Measurements from ENCODE around the gene NCSTN.

NCSTN gene

DNA sequence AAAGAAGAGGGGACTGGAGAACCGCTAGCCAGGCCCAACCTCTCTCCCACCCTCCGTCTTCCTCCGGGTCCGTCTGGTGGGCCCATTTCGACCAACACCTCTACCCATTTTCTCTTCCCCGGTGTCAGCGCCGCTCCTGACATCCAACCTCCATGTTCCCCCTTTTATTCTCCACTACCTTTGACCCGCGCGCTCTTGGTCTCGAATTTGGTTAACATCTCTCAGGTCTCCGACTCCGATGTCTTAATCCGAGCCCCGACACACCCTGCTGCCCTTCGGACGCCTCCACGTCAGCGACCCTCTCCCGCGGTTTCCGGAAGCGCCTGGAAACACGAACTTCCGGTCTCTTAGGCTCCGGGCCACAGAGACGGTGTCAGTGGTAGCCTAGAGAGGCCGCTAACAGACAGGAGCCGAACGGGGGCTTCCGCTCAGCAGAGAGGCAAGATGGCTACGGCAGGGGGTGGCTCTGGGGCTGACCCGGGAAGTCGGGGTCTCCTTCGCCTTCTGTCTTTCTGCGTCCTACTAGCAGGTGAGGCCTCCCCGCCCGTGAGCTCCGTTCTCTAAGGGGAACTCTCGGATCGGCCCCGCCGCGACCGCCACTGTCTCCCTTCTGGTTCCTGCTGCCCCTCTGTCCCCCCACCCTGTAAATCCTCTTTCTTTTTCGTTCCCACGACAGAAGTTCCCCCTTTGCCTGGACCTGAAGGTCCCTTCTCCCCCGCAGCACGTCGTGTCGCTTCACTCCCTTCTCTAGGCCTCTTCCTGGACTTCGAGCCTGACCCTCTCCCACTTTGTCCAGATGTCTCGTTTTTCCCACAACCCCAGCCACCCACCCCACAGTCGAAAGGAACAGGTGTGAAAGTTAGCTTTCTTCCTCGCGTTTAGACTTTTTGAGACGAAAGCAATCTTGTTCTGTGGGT is at the start of gene NCSTN, which contains the start of gene COPA:
Gene NCSTN (plus strand): TSS at position 431 of the 917 bp plus-strand sequence. CDS start 14 bp downstream, at position 445.
Gene COPA (minus strand): TSS at position 298 of the 917 bp plus-strand sequence. CDS start 80 bp downstream, at position 218.
- peak; percentile 96 to 98 for DNase-seq

DNA sequence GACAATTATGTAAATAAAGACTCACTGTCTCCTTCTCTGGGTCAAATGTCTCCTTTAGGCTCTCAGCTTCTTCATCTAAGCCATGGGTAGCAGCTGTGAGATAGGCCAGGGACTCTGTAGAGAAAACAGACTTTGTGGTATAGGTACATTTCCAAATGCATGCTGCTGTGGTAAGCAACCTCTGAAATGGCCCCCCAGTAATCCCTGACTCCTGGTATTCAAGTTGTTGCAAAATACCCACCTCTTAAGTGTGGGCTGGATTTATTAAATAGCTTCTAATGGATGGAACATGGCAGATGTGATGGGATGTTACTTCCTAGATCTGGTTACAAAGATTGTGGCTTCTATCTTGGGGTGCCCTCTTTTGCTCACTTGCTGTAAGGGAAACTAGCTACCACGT is 47.1 kb upstream of the NCSTN start:
- DNase-seq, result no peak

DNA sequence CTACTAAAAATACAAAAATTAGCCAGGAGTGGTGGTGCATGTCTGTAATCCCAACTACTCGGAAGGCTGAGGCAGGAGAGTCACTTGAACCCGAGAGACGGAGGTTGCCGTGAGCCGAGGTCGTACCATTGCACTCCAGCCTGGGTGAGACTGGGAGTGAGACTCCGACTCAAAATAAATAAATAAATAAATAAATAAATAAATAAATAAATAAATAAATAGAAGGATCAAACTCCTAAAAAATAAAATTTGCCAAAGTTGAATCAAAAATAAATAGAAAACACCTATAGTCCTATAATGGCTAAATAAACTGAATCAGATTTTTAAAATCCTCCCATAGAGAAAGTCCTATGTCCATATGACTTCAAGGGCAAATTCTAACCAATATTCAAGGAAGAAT is 43.0 kb upstream of the NCSTN start:
- DNase-seq, result no peak

DNA sequence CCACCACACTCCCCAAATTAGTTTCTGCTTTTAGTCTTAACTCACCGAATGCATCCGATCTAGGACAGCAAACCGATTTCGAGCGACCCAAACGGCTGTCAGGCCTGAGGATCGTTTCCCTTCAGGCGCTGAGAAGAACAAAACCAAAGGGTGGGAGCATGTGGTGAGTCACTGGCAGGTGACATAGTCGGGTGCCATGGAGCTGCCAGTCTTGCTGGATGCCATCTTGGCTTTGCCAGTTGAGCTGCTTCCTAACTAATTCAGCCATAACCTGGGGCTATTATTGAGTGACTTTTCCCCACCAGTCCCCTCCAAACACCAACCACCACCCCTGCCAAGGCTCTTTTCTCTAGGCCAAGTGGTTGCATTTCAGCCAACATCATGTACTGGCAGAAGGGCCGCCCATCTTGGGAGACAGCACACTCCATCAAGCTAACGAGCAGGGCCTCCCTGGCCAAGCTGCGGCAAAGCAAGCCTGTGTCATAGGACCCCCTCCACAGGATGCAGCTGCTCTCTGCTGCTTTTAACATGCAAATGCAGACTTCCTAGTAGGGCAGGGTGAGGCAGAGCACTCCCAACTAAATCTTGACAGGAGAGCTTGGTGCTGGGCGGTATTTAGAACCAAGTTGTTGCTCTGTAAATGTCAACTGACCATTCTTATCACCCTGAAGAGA is 35.9 kb upstream of the NCSTN start:
- peak; percentile 19 to 61 for DNase-seq

DNA sequence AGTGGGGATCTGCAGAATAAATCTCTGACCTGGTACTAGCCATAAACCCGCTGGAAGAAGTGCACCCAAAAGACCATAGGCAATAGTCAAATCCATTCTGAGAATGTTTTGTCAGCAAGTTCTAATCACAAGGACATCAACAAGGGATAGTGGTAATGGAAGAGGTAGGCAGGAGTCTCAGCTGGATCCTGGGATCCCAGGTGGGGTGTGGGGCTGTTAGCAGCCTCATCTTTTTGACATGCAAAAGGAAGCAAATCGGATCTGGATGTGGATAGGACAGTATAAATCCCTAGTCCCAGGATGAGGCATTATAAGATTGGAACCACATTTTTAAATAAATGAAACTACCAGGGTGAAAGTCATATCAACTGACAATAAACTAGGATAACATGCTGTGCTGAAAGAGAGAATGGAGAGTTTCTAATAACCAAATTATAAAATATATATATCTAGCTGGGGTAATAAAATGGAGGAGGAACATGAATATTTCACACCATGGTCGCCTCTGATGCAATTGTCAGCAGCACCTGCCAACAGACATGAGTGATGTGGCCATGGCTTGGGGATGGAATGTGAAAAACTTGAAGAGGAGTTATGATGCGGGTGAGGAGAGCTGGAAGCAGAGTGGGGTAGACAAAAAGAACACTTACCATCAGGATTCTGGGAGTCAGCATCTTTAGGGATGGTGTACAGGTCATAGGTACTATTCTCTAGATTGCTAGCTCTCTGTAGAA is 34.6 kb upstream of the NCSTN start:
- DNase-seq, result no peak

DNA sequence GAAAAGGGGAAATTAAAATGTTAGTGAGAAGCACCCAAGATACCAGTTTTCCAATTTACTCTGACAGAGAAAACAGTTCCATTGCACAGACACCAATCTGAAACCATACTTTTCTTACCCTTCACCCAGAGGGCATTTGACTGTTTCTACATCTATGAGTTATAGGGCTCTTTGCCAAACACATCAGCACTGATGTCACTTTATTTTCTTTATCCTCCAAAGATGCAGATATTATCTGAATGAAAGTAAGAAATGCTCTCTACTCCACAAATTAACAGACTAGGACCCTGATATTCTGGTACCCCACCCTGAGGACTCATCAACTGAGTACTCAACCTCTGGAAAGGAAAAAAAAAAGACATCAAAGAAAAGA is 34.0 kb upstream of the NCSTN start:
- no peak for DNase-seq

DNA sequence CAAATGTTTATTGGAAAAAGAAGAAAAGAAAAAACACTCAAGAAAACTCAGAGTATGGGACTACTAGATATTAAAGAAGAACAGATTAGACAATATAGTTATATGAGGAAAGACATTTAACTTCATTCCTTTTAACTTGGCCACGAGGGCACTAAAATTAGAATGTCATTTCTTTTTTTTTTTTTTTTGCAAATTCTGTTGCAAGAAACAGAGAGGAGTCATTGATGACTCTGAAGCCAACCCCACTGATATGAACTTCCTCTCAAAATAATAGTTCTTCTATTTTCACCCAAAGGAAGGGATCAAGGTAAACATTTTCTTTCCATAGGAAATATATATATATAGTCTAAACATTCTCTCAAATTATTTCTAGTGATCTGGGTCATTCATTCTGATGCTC is 33.6 kb upstream of the NCSTN start:
- no peak for DNase-seq

DNA sequence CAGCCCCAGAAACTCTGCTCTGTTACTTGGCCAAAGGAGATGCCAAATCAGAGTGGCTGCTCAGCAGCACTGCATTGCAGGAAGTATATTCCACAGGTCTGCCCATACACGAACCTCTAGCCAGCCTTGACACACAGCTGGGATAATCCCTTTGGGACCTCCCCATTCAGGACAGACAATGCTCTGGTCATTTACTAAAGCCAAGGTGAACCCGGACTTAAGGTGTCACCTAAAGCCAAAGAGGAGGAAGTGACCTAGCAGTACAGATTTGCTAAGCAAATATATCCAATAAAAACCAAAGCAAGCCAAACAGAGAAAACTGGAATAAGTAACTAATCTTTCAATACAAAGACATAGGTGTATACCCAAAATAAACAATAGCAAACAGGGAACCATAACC is 27.8 kb upstream of the NCSTN start:
- DNase-seq, result no peak

DNA sequence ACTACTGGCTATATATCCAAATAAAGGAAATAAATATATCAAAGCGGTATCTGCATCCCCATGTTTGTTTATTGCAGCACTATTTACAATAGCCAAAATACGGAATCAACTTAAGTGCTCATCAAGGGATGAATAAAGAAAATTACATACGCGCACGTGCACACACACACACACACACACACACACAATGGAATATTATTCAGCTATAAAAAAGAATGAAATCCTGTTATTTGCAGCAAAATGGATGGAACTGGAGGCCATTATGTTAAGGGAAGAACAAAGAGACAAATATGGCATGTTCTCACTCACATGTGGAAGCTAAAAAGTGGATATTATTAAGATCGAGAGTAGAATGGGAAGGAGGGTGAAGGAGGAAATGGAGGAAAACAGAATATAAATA is 20.4 kb upstream of the NCSTN start:
- no peak for DNase-seq

DNA sequence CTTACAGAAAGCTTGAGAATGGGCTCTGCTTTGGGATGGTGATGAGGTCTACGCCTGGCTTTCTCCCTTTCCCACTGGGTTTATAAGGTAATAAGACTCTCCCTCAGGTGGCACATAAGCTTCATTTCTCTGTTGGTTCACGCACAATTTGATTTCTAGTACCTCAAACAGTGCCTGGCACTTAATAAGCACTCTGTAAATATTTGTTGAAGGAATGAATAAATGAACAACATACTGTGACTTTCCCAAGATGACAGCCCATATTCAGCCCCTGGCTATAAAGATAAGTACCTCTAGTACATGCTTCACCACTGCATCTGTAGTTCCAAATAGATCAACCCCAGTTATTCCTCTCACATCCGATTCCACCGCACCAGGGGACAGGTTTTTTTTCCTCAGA is 17.9 kb upstream of the NCSTN start:
- DNase-seq, result peak; percentile 84 to 97

DNA sequence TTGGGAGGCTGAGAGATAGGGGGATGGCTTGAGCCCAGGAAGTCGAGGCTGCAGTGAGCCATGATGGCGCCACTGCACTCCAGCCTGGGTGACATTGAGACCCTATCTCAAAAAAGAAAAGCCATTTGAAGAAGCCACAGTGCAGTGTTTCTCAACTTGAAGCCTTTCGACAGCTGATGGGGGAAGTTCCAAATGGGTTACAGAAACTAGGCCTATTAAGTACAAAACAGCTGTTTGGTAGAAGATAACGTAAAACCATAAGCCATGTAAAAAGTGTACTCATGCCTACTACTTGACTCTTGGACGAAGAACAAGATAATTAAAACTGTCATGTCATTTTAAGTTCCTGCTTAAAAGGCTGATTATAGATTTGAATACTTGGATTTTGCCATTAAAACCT is 16.8 kb upstream of the NCSTN start:
- DNase-seq, result no peak

DNA sequence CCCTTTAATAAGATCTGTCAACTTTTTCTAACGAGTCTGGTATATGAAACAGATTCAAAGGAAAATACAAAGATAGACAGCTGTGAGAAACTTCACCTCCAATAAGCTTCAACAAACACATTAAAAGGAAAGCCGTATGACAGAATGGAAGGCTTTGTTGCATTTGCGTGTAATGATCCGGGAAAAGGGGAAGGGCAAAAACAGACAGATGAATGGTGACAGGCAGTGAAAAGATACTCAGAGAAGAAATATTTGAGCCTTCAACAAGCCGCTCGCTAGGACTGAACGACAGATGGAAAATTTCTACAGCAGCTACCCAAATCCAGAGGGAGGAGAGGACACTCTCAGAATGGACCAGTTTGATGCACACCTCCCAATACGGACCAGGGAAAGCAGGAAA is 15.0 kb upstream of the NCSTN start:
- peak; percentile 2 to 41 for DNase-seq

DNA sequence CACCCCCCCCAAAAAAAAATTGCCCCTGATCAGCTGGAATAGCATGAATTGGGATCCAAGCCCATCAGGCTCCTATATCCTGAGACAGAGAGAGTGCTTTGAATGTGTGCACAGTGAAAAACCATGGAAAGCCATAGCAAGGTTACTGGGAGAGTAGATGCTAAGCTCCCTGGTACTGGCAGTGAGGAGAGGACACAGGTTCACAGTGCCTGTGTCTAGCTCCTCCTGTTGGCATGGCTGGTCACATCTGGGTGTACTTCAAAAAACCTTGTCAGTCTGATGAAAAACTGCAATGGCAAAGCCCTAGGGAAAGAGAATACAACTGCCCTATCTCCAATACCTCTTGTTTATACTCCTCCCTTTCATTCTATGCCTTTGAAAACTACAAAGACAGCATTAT is 13.1 kb upstream of the NCSTN start:
- DNase-seq, result no peak

DNA sequence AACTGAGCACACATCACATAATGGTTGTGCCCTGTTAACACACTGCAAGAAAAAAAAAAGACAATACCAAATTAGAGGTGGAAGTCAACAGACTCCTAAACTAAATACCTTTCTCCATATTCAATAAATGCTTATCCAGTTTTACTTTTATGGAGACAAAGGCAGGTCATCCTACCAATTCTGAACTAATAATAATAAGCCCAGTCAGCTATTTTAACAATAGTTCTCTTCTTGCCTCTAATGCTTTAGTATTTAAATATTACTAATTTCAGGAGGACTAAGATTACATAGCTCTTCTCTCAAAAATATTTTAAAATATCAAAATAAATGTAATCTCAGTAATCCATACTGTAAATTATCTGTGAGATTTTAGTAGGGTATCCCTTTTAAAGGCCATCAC is 10.7 kb upstream of the NCSTN start:
- DNase-seq, result no peak

DNA sequence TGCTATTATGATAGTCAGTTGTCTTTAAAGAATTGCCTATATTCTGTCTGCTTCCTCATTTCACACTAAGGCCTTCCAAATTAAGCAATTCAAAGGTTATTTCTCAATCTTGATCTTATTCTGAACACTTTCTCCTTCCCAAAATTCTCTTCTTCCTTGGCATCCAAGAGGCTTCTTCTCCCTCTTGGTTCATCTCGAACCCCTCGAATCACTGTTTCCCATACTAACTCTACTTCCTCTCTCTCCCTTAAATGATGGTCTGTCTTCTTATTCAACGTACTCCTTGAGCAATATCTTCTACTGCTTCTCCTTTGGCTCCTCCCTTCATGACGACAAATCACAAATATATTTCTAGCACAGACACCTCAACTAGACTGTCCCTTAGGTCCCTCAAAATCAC is 4.6 kb upstream of the NCSTN start:
- DNase-seq, result no peak

DNA sequence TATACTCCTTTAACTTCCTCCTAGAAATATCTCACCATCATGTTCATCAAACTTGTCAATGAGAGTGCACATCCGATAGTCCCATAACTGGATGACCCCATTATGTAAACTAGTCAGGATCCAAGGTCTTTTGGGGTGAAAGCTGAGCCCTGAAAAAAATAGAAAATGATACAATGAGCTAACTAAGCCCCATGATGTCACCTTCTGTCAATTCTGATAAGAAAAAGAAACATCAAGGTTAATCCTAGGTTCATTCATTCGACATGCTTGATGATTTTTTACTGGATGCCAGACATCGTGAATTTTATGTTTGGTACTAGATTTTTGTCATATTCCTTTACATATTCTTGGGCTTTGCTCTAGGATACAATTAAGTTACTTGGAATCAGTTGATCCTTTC is 3.0 kb upstream of the NCSTN start:
- no peak for DNase-seq

DNA sequence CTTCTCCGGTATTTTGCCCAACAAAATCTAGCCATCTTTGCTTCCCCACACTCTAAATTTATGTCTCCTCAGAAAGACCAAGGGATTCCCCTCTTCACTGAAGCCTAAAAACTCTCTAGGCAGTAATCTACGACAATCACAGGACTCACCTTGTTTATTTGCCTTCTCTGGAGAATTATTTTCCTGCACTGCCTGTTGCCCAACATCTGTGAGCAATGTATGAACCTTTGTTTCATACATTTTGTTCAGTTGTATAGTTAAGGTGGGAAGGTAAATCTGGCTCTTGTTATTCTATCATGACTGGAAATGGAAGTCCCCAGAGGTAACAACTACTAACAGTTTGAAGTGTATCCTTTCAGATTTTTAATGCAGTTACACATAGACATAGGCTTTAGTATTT is 2.3 kb upstream of the NCSTN start:
- no peak for DNase-seq

DNA sequence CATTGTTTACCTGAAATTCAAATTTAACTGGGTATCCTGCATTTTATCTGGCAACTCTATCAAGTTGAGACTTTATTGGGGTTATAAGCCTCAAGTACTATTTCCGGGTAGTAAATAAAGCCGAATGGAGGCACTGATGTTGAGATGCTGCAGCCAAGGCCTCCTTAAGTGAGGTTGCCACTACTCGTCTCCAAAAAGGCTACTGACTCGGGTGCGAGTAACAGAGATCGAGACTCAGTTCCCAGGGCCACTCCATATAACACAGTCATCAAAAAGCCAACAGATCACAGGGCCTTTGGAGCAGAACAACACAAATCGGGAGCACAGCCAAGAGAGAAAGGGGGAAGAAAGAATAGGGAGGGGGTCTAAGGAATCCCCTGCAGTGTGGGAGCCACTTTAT is 657 bp upstream of the NCSTN start:
- no peak for DNase-seq

DNA sequence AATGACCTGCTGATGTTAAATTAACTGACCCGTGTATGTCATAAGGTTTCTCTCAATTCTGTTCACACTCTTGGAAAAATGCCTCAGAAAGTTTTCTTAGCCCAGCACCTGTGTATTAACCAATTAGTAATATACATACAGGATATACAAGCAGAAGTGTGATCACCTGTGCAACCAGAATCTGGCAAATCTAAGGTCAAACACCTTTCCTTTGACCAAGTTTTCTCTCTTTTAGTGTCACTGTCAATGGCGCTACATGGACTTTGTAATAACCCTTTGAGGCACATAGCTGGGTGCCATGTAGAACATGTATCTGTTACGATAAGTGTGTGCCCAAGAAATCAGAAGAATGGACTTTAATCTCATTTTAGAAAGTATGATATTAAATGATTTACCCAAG is 1.1 kb downstream of the NCSTN start:
- no peak for DNase-seq

DNA sequence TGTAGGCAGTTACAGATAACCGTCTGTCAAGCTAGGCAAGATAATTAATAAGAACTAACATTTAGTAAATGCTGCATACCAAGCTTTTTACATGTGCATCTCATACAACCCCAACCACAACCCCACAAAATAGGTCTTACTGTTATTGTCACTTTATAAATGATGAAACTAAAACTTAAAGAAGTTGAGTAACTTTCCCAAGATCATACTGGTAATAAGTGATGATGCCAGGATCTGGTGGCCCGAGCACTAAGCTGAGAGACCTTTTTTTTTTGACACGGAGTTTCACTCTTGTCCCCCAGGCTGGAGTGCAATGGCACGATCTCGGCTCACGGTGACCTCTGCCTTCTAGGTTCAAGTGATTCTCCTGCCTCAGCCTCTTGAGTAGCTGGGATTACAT is 1.8 kb downstream of the NCSTN start:
- no peak for DNase-seq

DNA sequence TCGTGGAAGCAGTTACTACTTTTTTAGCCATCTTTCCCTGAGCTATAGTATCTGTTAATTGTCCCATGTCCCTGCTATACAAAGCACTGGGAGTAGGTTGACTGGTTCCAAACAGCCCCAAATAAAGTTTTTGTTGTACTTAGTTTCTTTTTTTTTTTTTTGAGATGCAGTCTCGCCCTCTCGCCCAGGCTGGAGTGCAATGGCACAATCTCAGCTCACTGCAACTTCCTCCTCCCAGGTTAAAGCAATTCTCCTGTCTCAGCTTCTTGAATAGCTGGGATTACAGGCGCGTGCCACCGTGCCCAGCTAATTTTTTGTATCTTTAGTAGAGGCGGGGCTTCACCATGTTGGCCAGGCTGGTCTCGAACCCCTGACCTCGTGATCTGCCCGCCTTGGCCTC is 3.3 kb downstream of the NCSTN start:
- no peak for DNase-seq

DNA sequence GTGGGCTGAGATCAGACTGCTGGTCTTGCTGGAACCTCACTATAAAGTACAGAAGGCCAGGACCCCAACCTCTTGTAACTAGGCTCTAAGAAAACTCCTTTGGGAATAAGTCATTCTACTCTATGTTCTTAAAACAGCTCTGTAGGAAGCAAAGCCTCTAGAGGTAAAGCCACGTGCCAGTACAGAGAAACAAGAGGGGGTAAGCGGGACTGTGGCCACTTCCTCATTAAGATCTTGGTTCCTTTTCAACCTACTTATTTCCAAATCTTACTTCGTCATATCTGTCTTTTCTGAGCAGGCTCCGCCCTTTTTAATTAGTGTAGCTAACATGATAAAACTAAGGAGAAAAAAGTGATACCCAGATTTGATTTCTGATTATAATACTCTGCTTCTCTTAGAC is 3.8 kb downstream of the NCSTN start:
- DNase-seq, result no peak

DNA sequence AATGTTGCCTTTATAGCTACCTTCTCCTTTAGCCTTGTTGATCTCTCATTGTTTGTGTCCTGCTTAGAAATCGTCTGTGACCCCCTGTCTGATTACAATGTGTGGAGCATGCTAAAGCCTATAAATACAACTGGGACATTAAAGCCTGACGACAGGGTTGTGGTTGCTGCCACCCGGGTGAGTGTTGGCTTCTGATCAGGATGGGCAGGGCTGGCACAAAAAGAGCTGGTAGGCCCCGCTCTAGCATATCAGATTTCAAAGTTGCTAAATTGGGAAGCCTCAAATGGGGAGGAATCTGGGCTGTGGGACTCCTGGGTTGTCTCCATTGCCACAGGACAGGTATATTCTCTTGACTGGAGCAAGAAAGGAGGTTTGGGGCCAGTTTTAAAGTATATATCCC is 8.4 kb downstream of the NCSTN start:
- no peak for DNase-seq

DNA sequence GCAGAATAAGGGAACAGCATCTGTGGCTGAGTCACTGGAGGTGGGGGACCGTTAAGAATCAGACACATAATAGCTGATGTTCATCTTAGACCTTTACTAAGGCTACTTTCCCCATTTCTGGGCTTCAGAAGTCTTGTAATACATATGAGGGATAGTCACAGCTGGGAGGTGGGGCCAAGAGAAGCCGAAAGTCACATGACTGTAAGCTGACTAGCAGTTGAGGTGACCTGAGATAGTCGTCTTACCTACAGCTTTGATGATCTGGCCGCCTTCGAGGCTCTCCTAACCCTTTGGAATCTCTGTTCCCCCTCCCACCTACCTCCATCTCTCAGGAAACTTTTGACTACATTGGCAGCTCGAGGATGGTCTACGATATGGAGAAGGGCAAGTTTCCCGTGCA is 9.4 kb downstream of the NCSTN start:
- DNase-seq, result no peak

Measured in NCI-H2081 (cell line).